ENCODE results near the gene GNAZ. TPM values are rescaled to one million over a fixed set of nuclear protein-coding genes. Genes with fewer than 3 reads are reported as not detected.

Gene GNAZ
- total RNA-seq, 1 donor from 2014 or later, result 2.1 TPM

DNA sequence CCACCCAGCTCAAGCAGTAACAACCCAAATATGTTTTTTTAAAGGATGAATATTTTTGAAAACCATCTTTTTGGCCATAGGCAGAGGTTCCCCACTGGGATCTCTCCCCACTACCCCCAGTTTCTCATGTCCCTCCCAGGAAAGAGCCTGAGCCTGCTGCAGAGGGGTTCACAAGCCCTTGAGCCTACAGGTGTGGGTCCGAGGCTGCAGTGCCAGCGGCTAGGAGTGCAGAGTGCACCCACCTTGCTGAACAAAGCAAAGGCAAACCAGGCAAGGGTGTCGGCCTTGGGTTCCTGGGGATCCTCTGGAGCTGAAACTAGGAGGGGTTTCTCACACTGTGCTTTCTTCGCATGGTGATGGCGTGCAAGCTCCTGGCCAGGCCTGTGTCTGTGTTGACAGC, 35.0 kb downstream of the GNAZ start:
- Histone ChIP-seq H3K9me3 (ENCODE audit: control insufficient read depth in 3 of 3, low read length in 3 of 3) (no peaks in the 10 kb centered on the region), H3K4me3 (ENCODE audit: low read length in 3 of 3) (no peak overlapping the region), H3K9ac (ENCODE audit: low read depth in 1 of 3, low read length in 3 of 3) (no peak overlapping the region), H3K27me3 (ENCODE audit: control insufficient read depth in 3 of 3, insufficient read depth in 3 of 3, low read length in 3 of 3) (peaks cover 0 to 6% (median 0%) of the 10 kb centered on the region in 3 donors), H3K36me3 (ENCODE audit: control insufficient read depth in 3 of 3, insufficient read depth in 3 of 3, low read length in 3 of 3) (no peaks in the 10 kb centered on the region), H3K4me1 (ENCODE audit: control insufficient read depth in 3 of 3, insufficient read depth in 3 of 3, low read length in 3 of 3) (peaks cover 0 to 3% (median 0%) of the 10 kb centered on the region in 3 donors), H3K27ac (ENCODE audit: low read depth, low read length) (no peak overlapping the region)

DNA sequence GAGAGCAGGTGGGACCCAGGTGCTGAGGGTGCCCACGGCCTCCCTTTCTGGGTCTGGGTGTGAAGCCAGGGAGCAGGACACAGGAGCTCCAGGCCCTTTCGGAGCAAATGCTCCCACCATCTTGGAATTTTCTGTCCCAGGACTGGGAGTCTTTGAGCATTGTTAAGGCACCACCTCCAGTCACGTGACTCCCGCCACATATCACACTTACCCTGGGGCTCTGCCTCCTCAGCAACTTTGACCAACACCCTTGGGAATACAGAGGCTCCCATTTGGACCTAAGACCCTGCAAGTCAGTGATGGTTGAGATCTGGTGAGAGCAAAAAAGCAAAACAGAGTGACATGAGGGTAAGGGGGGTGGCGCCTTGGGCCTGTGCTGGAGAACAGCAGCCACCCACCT, 35.6 kb downstream of the GNAZ start:
- H3K9me3 ChIP-seq (ENCODE audit: control insufficient read depth in 3 of 3, low read length in 3 of 3), result no peaks in the 10 kb centered on the region
- peaks cover 0 to 8% (median 0%) of the 10 kb centered on the region in 3 donors for H3K4me1 ChIP-seq (ENCODE audit: control insufficient read depth in 3 of 3, insufficient read depth in 3 of 3, low read length in 3 of 3)
- H3K4me3 ChIP-seq (ENCODE audit: low read length in 3 of 3), result no peak overlapping the region
- H3K27me3 ChIP-seq (ENCODE audit: control insufficient read depth in 3 of 3, insufficient read depth in 3 of 3, low read length in 3 of 3), result peaks cover 0 to 6% (median 0%) of the 10 kb centered on the region in 3 donors
- no peaks in the 10 kb centered on the region for H3K36me3 ChIP-seq (ENCODE audit: control insufficient read depth in 3 of 3, insufficient read depth in 3 of 3, low read length in 3 of 3)
- no peak overlapping the region for H3K9ac ChIP-seq (ENCODE audit: low read depth in 1 of 3, low read length in 3 of 3)
- no peak overlapping the region for H3K27ac ChIP-seq (ENCODE audit: low read depth, low read length)

DNA sequence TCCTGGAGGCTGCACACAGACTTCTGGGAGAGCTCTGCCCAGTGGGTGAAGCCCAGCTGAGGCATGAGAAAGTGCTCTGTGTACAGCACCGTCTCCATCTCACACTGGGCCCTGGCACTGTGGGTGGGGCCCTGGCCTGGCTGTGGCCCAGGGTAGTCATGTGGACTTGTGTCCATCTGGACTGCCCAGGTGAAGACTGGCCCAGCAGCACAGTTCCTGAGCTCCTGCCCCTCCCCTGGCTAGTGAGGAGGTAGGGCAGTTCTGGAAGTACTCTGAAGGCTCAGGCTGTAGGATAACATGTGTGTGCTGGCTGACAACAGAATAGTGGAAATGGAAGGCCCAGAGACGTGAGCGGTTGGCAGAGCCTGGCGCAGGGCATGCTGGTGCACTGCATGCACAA, 36.0 kb downstream of the GNAZ start:
- H3K27me3 ChIP-seq (ENCODE audit: control insufficient read depth in 3 of 3, insufficient read depth in 3 of 3, low read length in 3 of 3), result peaks cover 0 to 6% (median 0%) of the 10 kb centered on the region in 3 donors
- H3K36me3 ChIP-seq (ENCODE audit: control insufficient read depth in 3 of 3, insufficient read depth in 3 of 3, low read length in 3 of 3), result no peaks in the 10 kb centered on the region

DNA sequence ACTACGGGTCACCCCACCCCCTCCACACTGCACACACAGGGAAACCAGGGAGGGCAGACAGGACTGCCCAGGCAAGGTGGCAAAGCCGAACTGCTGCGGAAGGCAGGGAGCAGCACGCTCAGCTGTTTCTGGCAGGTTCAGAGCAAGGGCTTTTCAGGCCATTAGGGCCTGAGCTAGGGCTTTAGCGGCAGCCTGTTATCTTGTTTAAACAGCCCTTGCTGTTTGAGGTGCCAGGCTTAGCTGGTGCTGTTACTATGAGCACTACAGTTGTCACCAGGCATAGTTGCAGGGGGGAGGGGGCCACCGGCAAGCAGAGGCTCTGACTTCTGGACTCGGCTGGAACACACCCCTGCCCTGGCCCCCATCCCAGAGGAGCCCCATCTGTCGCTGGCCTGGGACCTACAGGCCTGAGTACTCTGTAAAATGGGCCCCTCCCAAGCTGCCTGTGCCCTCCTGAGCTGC, 36.6 kb downstream of the GNAZ start:
- no peak overlapping the region for H3K27ac ChIP-seq (ENCODE audit: low read depth, low read length)
- no peaks in the 10 kb centered on the region for H3K36me3 ChIP-seq (ENCODE audit: control insufficient read depth in 3 of 3, insufficient read depth in 3 of 3, low read length in 3 of 3)
- H3K4me1 ChIP-seq (ENCODE audit: control insufficient read depth in 3 of 3, insufficient read depth in 3 of 3, low read length in 3 of 3), result peaks cover 0 to 8% (median 0%) of the 10 kb centered on the region in 3 donors
- H3K27me3 ChIP-seq (ENCODE audit: control insufficient read depth in 3 of 3, insufficient read depth in 3 of 3, low read length in 3 of 3), result peaks cover 0 to under 1% (median 0%) of the 10 kb centered on the region in 3 donors
- H3K4me3 ChIP-seq (ENCODE audit: low read length in 3 of 3), result no peak overlapping the region
- H3K9me3 ChIP-seq (ENCODE audit: control insufficient read depth in 3 of 3, low read length in 3 of 3), result no peaks in the 10 kb centered on the region
- H3K9ac ChIP-seq (ENCODE audit: low read depth in 1 of 3, low read length in 3 of 3), result peak overlapping the region in 1 of 3 donors; percentile 16

More for the DNA sequence above, 36.0 kb downstream of the GNAZ start:
- Histone ChIP-seq H3K4me1 (ENCODE audit: control insufficient read depth in 3 of 3, insufficient read depth in 3 of 3, low read length in 3 of 3) (peaks cover 0 to 8% (median 0%) of the 10 kb centered on the region in 3 donors), H3K9me3 (ENCODE audit: control insufficient read depth in 3 of 3, low read length in 3 of 3) (no peaks in the 10 kb centered on the region), H3K4me3 (ENCODE audit: low read length in 3 of 3) (no peak overlapping the region), H3K27ac (ENCODE audit: low read depth, low read length) (no peak overlapping the region), H3K9ac (ENCODE audit: low read depth in 1 of 3, low read length in 3 of 3) (no peak overlapping the region)

DNA sequence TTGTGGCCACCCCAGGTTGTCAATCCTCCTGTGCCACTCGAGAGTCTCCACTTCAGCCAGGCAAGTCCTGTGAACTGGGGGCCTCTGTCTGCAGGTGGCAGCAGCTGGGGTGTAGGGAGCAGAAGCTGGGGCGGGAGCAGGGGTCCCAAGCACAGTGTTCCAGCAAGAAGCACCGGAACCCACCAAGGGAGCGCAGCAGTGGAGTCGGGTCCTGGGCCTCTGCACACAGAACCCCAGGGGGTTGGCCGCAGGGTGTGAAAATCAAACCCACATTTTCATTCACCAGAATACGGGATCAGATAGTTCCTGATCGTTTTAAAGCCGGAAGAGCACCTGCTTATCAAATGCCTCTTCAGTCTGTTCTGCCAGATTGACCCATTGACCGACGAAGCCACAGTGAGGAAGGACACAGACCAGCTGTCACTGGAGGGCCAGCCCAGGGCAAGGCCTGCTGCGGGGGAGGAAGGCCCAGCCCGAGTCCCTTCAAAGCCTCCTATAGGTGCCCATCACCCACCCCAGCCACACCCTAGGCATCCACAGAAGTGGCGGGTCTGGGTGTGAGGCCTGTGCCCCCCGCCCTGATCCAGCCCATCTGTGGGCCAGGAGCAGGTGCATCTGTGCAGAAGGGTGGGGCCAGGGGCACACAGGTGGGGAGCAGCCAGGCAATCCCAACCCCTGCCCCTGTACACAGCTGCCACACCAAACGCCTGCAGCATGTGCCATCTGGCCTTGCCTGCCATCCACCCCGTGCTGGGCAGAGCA, 37.3 kb downstream of the GNAZ start:
- no peaks in the 10 kb centered on the region for H3K36me3 ChIP-seq (ENCODE audit: control insufficient read depth in 3 of 3, insufficient read depth in 3 of 3, low read length in 3 of 3)
- H3K4me1 ChIP-seq (ENCODE audit: control insufficient read depth in 3 of 3, insufficient read depth in 3 of 3, low read length in 3 of 3), result peaks cover 0 to 9% (median 4%) of the 10 kb centered on the region in 3 donors
- no peak overlapping the region for H3K27ac ChIP-seq (ENCODE audit: low read depth, low read length)
- H3K27me3 ChIP-seq (ENCODE audit: control insufficient read depth in 3 of 3, insufficient read depth in 3 of 3, low read length in 3 of 3), result peaks cover 0 to 2% (median 0%) of the 10 kb centered on the region in 3 donors
- no peak overlapping the region for H3K9ac ChIP-seq (ENCODE audit: low read depth in 1 of 3, low read length in 3 of 3)
- no peaks in the 10 kb centered on the region for H3K9me3 ChIP-seq (ENCODE audit: control insufficient read depth in 3 of 3, low read length in 3 of 3)
- H3K4me3 ChIP-seq (ENCODE audit: low read length in 3 of 3), result no peak overlapping the region

DNA sequence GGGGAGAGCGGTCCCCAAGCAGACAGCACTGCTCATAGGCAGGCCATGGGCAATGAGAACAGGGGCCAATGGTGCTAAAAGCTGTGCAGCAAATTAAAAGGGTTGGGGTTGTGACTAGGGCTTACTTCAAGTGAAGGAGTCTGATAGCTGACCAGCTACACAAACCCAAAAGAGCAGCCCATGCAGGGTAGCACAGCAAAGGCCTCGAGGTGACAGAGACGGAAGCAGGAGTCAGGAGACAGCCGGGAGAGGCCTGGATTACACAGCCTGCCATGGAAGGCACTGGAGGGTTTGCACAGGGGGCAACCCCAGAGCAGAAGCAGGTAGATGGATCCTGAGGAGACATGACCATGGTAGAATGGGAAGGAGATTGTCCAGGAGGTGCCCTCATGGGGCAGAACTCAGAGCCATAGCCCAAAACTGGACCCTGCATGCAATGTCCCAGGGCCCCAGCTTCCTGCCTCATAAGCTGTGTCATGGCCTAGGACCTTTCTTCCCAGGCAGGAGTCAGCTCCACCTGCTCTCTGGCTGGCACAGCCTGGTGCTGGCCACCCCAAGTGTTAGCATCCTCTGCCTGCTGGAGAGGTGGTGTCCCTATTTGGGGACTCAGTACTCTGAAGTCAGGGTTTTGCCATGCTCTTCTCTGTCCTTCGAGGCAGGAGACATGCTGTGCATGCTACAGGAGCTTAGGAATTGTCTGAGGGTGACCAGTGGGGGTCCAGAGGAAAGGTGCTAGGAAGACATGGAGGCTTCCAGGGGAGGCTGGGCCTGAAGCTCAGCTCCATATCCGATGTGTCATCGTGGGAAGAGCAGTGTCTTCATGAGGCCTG, 38.1 kb downstream of the GNAZ start:
- no peaks in the 10 kb centered on the region for H3K36me3 ChIP-seq (ENCODE audit: control insufficient read depth in 3 of 3, insufficient read depth in 3 of 3, low read length in 3 of 3)
- H3K9ac ChIP-seq (ENCODE audit: low read depth in 1 of 3, low read length in 3 of 3), result no peak overlapping the region
- H3K4me3 ChIP-seq (ENCODE audit: low read length in 3 of 3), result no peak overlapping the region
- peaks cover 0 to 16% (median 11%) of the 10 kb centered on the region in 3 donors for H3K4me1 ChIP-seq (ENCODE audit: control insufficient read depth in 3 of 3, insufficient read depth in 3 of 3, low read length in 3 of 3)
- H3K9me3 ChIP-seq (ENCODE audit: control insufficient read depth in 3 of 3, low read length in 3 of 3), result no peaks in the 10 kb centered on the region
- no peak overlapping the region for H3K27ac ChIP-seq (ENCODE audit: low read depth, low read length)
- peaks cover 0 to 2% (median 0%) of the 10 kb centered on the region in 3 donors for H3K27me3 ChIP-seq (ENCODE audit: control insufficient read depth in 3 of 3, insufficient read depth in 3 of 3, low read length in 3 of 3)

DNA sequence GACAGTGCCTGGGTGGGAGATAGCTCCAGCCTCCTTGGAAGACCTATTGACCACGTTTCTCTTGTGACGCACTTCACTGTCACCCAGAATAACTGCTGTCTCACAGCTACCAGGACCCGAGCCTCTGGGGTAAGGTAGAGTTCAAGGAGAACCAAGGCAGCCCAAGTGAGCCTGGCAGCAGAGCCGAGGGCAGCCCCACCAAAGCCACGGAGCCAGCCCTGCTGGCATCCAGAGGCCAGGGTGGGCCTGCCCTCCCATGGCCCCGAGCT, 38.7 kb downstream of the GNAZ start:
- peaks cover 0 to 2% (median 0%) of the 10 kb centered on the region in 3 donors for H3K27me3 ChIP-seq (ENCODE audit: control insufficient read depth in 3 of 3, insufficient read depth in 3 of 3, low read length in 3 of 3)
- no peak overlapping the region for H3K9ac ChIP-seq (ENCODE audit: low read depth in 1 of 3, low read length in 3 of 3)
- H3K4me1 ChIP-seq (ENCODE audit: control insufficient read depth in 3 of 3, insufficient read depth in 3 of 3, low read length in 3 of 3), result peaks cover 0 to 19% (median 11%) of the 10 kb centered on the region in 3 donors
- H3K4me3 ChIP-seq (ENCODE audit: low read length in 3 of 3), result no peak overlapping the region
- no peaks in the 10 kb centered on the region for H3K36me3 ChIP-seq (ENCODE audit: control insufficient read depth in 3 of 3, insufficient read depth in 3 of 3, low read length in 3 of 3)
- H3K9me3 ChIP-seq (ENCODE audit: control insufficient read depth in 3 of 3, low read length in 3 of 3), result no peaks in the 10 kb centered on the region
- no peak overlapping the region for H3K27ac ChIP-seq (ENCODE audit: low read depth, low read length)

DNA sequence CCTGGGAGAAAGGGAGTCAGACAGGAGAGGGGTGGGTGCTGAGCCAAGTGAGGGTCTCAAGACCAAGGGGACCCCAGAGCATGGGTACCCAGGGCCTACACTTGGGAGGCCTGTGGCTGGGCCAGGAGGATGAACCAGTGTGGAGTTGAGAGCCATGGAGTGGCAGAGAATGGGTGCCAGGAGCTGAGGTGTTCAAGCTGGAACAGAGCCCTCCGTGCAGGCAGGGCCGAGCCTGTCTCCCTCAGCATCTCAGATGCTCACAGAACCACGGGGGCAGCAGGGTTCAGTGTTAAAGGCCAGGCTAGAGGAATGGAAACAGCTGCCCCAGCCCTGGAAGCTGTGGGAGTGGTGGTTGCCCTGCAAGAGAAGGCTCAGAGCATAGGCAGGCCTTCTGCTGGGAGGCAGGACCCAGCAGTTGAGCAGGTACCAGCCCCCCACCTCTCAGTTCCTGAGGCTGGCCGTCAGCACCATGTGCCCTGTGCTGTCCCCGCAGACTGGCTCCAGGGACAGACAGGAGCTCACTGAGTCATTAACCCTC, 39.2 kb downstream of the GNAZ start:
- H3K9ac ChIP-seq (ENCODE audit: low read depth in 1 of 3, low read length in 3 of 3), result no peak overlapping the region
- no peak overlapping the region for H3K4me3 ChIP-seq (ENCODE audit: low read length in 3 of 3)
- peaks cover 0 to 5% (median 4%) of the 10 kb centered on the region in 3 donors for H3K27me3 ChIP-seq (ENCODE audit: control insufficient read depth in 3 of 3, insufficient read depth in 3 of 3, low read length in 3 of 3)
- peaks cover 0 to 19% (median 11%) of the 10 kb centered on the region in 3 donors for H3K4me1 ChIP-seq (ENCODE audit: control insufficient read depth in 3 of 3, insufficient read depth in 3 of 3, low read length in 3 of 3)
- no peak overlapping the region for H3K27ac ChIP-seq (ENCODE audit: low read depth, low read length)
- H3K9me3 ChIP-seq (ENCODE audit: control insufficient read depth in 3 of 3, low read length in 3 of 3), result no peaks in the 10 kb centered on the region
- H3K36me3 ChIP-seq (ENCODE audit: control insufficient read depth in 3 of 3, insufficient read depth in 3 of 3, low read length in 3 of 3), result no peaks in the 10 kb centered on the region

DNA sequence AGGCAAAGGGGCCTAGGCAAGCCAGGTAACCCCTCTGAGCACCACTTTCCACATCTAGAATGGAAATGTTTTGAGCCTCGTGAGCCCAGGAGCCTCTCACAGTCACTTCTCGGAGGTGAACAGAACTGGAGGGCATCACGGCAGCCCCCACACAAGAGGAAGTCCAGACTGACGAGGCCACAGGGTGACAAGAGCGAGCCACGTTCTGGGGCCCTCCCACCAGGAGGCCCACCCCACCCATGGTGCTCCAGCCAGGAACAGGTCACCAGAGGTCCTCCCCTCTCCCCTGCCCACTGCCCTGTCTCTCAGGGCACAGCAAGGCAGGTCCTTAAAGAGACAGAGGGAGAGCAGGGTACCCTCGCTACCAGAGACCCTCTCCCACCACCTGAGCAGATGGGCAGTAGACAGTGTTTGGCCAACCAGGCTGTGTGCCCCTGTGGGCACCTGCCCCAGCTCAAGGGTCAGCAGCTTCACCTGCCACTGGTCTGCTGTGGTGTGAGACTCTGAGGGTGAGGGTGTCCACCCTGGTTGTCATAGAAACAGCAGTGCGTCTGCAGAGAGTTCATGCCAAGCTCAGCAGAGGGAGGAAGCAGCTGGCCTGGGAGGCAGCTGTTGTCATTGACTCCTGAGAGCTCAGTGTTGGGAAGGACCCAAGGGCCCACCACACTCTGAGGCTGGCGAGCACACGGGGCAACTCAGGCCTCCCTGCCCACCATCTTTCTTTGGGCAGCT, 40.0 kb downstream of the GNAZ start:
- Histone ChIP-seq H3K4me1 (ENCODE audit: control insufficient read depth in 3 of 3, insufficient read depth in 3 of 3, low read length in 3 of 3) (peaks cover 0 to 19% (median 11%) of the 10 kb centered on the region in 3 donors), H3K36me3 (ENCODE audit: control insufficient read depth in 3 of 3, insufficient read depth in 3 of 3, low read length in 3 of 3) (no peaks in the 10 kb centered on the region), H3K4me3 (ENCODE audit: low read length in 3 of 3) (no peak overlapping the region), H3K27ac (ENCODE audit: low read depth, low read length) (no peak overlapping the region), H3K9ac (ENCODE audit: low read depth in 1 of 3, low read length in 3 of 3) (no peak overlapping the region), H3K27me3 (ENCODE audit: control insufficient read depth in 3 of 3, insufficient read depth in 3 of 3, low read length in 3 of 3) (peaks cover 0 to 12% (median 4%) of the 10 kb centered on the region in 3 donors), H3K9me3 (ENCODE audit: control insufficient read depth in 3 of 3, low read length in 3 of 3) (no peaks in the 10 kb centered on the region)

All from skeletal muscle tissue (tissue), 4 donors.